NCI-H2171 treated with DMSO at 0.1 percent for 48 hours (cell line): Measurements from ENCODE around the gene CREB3.

ENCODE experiments used
- DNase-seq: peaks from one replicate; lab custom pipeline; 2025; lab: John Stamatoyannopoulos, UW

The CREB3 gene

DNA sequence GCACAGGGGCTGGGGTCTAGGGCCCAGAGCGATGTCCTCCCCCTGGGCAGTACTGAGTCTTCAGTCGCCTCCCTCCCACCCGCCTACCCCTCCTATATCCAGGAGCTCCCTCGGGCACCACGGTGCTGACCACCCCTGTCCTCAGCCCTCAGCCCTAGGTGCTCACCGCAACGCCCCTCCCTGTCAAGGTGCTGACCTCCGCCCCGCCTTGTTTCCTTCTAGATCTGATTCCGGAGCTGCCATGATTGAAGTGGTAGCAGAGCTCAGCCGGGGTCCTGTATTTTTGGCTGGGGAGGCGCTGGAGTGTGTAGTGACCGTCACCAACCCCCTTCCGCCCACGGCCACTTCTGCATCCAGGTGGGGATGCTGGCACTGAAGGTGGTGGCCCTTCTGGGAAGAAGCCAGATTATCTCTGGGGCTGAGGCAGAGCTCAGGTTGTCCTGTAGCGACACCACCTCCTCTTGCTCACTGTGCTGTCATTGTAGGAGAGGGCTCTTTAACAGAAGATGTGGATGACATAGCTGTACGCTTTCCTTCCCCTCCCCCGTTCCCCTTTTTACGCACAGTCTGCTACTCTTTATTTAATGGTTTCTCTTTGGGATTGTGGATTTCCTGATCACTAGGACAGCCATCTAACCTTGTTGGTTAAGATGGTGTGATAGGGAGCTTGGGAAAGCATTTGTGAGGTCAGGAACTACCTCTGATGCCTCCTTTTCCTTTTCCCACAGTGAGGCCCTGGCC is 17.2 kb downstream of the CREB3 start:
- DNase-seq: peak; percentile 16

GRCh38 chr9:35750256-35750531 is 17.7 kb downstream of the CREB3 start:
- DNase-seq: no peak

- no peak for DNase-seq
These were observed 21.0 kb downstream of the CREB3 start for GRCh38 chr9:35753466-35753865.

DNA sequence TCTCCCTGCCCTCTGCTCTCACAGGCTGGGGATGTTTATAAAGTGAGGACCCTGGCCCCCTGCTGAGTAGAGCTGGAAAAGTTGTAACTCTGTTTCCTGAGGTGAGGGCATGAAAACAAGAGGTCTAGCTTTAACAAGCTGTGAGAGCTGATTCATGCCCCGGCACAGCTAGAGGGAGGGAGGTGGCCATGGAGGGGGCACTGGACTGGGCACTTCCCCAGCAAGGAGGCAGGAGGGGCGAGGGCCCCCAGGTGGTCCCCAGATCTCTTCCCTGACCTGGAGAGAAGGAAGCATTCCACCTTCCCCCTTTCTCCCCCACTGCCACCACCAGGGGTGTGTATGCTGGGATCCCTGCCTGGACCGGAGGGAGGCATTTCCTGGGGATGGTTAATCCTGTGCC is 21.8 kb downstream of the CREB3 start, which contains the start of gene MSMP:
TSS of gene MSMP (minus strand) at position 13 of the 400 bp plus-strand sequence. CDS start 147 bp downstream, outside the sequence.
- DNase-seq: no peak

DNA sequence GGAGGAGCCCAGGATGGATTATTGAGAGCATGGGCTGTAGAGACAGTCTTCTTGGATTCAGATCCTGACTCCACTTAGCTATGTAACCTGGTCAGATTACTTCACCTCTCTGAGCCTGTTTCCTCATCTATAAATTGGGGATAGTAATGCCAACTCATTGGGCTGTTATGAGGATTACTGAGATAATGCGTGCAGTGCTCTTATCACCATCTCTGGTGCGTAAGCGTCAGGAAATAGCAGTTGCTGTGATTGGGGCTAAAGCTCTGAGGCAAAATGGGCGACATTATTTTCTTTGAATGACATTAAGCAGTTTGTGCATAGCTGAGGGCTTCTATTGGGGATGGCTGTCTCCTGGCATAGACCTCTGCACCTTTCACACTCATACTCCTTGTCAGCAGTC is 22.6 kb downstream of the CREB3 start:
- DNase-seq: no peak

DNA sequence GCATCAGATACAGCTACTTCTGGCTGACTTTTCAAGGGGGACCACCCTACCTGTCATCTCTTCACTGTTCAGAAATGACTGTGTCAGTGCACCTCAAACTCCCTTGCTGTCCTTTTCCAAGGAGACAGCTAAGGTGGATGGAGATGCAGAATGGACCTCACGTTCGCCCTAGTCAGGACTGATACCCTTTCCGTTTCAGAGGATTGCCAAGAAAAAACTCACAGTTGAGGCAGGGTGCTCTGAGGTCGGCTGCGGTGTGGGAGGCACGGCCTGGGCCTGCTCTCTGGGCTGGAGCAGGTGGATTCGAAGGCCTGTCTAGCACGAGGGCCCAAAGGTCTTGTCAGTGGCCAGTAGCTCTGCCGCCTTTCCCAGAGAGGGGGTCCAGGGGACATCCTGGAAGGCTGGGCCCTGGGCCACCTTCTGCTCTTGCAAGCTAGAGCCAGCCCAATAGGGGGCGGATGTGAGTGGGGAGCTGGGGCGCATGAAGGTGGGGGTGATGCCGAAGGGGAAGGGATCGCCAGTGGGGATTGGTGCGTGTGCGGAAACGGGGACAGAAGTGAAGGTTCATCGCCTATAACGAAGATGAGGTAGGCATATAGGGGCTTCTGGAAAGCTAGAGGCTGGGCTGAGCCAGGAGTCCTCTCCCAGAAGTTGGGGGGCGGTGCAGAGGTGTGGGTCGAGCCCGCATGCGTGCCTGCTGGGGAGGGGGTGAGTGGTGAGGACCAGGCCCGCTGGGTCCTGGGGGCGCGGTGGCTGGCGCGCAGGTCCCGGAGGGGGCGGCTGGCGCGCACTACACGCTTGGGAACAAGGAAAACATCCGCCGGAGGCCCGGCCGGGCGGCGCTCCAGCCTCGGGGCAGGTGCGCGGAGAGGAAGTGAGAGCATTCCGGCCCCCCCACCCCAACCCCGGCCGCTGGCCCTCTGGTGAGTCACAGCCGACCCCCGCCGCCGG is 24.1 kb downstream of the CREB3 start:
- DNase-seq: peak; percentile 57

- peak; percentile 72 for DNase-seq
These were observed 24.9 kb downstream of the CREB3 start for GRCh38 chr9:35757226-35757891.

- no peak for DNase-seq
These were observed 25.4 kb downstream of the CREB3 start for GRCh38 chr9:35757892-35758275.

- DNase-seq: no peak
These were observed 26.1 kb downstream of the CREB3 start for GRCh38 chr9:35758475-35759050.

DNA sequence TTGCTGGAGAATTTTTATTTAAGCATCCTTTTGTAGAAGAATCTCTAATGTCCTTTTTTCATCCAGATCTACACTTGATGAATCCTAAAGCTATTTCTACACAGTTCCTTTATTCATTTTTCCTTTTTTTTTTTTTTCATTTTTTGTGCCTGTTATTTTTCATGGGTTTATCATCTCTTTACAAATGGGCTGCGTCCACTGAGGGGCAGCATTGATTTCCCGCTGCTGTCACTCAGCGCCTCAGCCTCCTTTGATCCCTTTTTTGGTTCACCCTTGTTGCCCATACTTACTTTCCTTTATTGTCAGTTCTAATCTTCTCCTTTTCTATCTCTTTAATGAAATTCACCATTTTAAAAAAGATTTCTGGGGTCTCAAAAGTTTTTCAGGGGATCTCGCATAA is 27.3 kb downstream of the CREB3 start:
- DNase-seq: no peak

- no peak for DNase-seq
These were observed 28.2 kb downstream of the CREB3 start for GRCh38 chr9:35760651-35761050.

DNA sequence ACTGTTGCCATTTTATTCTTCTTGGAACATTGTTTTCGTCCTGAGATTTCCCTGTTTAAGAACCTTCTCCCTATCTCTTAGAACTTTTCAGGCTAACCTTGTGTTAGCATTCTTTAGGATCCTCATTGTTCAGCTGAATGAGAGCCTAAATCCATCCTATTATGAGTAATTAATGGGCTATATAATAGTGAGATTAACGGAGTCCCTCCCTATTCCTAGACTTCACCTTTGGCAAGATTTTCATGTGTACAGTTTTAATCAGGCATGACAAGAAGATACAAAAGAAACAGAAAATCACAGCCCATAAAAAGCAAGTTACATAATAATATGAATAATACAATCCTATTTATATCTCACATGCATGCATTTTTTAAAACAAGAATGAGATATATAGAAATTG is 30.7 kb downstream of the CREB3 start:
- DNase-seq: no peak

DNA sequence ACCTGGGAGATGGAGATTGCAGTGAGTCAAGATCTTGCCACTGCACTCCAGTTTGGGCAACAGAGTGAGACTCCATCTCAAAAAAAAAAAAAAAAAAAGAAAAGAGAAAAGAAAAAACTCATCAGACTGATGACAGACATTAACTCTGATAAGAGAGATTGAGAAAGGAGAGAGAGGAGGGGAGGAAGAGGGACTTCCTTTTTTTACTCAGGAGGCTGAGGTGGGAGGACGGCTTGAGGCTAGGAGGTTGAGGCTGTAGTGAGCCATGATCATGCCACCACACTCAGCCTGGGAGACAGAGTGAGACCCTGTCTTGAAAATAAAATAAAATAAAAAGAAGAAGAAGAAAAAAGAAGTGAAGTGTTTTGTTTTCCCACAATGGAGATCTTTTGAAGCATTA is 31.3 kb downstream of the CREB3 start:
- DNase-seq: no peak

- no peak for DNase-seq
These were observed 34.5 kb downstream of the CREB3 start for GRCh38 chr9:35766997-35767396.

- no peak for DNase-seq
These were observed 35.0 kb downstream of the CREB3 start for GRCh38 chr9:35767458-35767857.

DNA sequence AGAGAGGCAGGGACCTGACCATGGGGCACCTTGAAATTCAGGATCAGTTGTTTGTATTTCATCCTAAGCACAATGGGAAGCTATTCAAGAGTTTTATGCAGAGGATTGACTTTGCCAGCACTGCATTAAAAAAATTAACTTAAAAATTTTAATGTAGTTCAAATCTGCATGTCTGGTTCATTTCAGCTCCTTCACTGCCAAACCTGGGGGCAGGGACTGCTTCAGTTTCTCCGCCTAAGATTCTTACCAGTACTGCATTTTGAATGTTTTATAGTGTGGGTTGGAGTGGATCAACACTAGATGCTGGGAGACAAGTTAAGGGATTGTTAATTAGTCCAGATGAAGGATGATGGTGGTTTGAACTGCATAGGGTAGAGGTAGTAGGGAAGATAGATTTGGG is 37.3 kb downstream of the CREB3 start:
- DNase-seq: no peak

DNA sequence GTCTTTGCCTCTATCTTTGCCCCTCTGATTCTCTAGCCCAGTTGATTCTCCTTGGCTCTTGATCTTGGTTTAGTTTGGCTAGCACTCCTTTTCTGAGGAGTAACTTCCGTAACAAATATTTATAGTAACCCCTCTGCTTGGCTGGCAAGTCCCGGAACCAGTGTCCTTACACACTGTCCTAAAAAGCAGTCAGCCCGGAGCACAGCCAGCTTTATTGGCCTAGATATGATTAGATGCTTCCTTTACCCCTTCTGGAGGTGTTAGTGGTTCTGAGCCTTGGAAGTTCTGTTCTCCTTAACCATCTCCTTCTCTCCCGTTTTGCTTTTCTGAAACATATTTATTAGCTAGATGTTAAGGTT is 38.6 kb downstream of the CREB3 start:
- DNase-seq: no peak

DNA sequence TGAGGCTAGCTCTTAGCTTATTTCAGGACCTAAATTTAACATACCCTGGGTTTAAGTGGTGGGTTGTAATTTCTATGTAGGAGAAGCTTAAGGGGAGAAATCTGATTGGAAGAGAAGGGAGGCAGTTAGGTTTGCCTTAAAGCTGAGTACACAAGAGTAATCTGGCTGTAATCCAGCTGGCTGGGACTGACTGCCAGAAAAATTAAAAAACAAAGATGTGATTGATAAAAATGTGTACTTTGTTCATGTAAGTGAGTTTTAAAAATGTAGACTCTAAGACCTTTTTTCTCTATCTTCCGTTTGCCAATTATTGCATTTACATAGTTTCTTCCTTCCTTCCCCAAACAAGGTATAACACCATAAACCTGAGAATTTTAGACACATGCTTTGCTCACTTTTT is 39.1 kb downstream of the CREB3 start:
- DNase-seq: peak; percentile 11

GRCh38 chr9:35771943-35772342 is 39.5 kb downstream of the CREB3 start:
- DNase-seq: peak; percentile 12

- peak; percentile 5 for DNase-seq
These were observed 42.6 kb downstream of the CREB3 start for GRCh38 chr9:35774907-35775635.

GRCh38 chr9:35776018-35776417 is 43.6 kb downstream of the CREB3 start:
- peak; percentile 73 for DNase-seq

- no peak for DNase-seq
These were observed 46.0 kb downstream of the CREB3 start for GRCh38 chr9:35778496-35778895.
